Dermis lymphatic vessel endothelial cell (primary cell): ENCODE measurements around the gene SPTB. TPM values are rescaled to one million over a fixed set of nuclear protein-coding genes. Genes with fewer than 3 reads are reported as not detected.

Source experiments
- total RNA-seq: library from RNA; depleted of rRNA; stranded (reverse); fragments of >200 nt; gene quantifications from 2 replicates; pipeline ENCODE4 v1.2.1, GENCODE V29; 2014

The SPTB gene
- under 0.01 TPM in 2 replicates for total RNA-seq

GRCh38 chr14:64879635-64880220 lies at the start of gene SPTB:
SPTB (minus strand) TSS chr14:64879907; CDS start chr14:64823094, 56,813 bp downstream.

GRCh38 chr14:64914237-64915028 lies 34.7 kb upstream of the SPTB start, which contains the start of gene CHURC1:
CHURC1 (plus strand) TSS chr14:64914455; CDS start chr14:64914496, 41 bp downstream.

GRCh38 chr14:64704143-64704742 lies 175.5 kb downstream of the SPTB start, which contains the start of gene PLEKHG3:
PLEKHG3 (plus strand) TSS chr14:64704424; CDS start chr14:64727632, 23,208 bp downstream.

Other genes with a start within 250 kb of the SPTB start
- gene PLEKHG3, start 175.5 kb downstream of the SPTB start, total RNA-seq, result 6.1 and 11.0 TPM in 2 replicates
- gene CHURC1, start 34.5 kb upstream of the SPTB start, total RNA-seq, result 36.0 and 64.4 TPM in 2 replicates
- gene GPX2, start 62.8 kb upstream of the SPTB start, total RNA-seq, result not detected in 2 replicates
- 4.8 and 8.2 TPM in 2 replicates for gene RAB15, start 92.4 kb upstream of the SPTB start, total RNA-seq
- gene FNTB, start 107.0 kb upstream of the SPTB start, total RNA-seq, result 6.3 and 7.0 TPM in 2 replicates
- gene MAX, start 222.6 kb upstream of the SPTB start, total RNA-seq, result 46.5 and 49.2 TPM in 2 replicates